Adipocyte (in vitro differentiated cells): Measurements from ENCODE around the gene DOHH.

Source experiments
- DNase-seq: peaks from one replicate; pipeline ENCODE4 v3.0.0-alpha.2; 2015; ENCODE audit warnings: low read depth
- H3K27me3 ChIP-seq: replicated peaks from 2 replicates; pipeline ENCODE4 v1.7.0; 2013; ENCODE audit warnings: mild to moderate bottlenecking, low read length, moderate library complexity; ENCODE audit not compliant: control insufficient read depth, insufficient read depth
- H3K36me3 ChIP-seq: 2 replicates; pipeline ENCODE4 v1.7.0; 2013; ENCODE audit warnings: low read length, mild to moderate bottlenecking, moderate library complexity; ENCODE audit not compliant: control insufficient read depth, insufficient read depth, severe bottlenecking
- H3K4me1 ChIP-seq: 2 replicates; pipeline ENCODE4 v1.7.0; 2013; ENCODE audit warnings: mild to moderate bottlenecking, low read length, moderate library complexity; ENCODE audit not compliant: control insufficient read depth, insufficient read depth
- H3K4me3 ChIP-seq: 2 replicates; pipeline ENCODE4 v1.7.0; 2013; ENCODE audit warnings: mild to moderate bottlenecking, low read length, moderate library complexity
- H3K9ac ChIP-seq: 2 replicates; pipeline ENCODE4 v1.7.0; 2013; ENCODE audit warnings: mild to moderate bottlenecking, low read length, moderate library complexity
- H3K9me3 ChIP-seq: 2 replicates; pipeline ENCODE4 v1.7.0; 2013; ENCODE audit warnings: mild to moderate bottlenecking, low read length, moderate library complexity; ENCODE audit not compliant: control insufficient read depth

Gene DOHH, protein sequence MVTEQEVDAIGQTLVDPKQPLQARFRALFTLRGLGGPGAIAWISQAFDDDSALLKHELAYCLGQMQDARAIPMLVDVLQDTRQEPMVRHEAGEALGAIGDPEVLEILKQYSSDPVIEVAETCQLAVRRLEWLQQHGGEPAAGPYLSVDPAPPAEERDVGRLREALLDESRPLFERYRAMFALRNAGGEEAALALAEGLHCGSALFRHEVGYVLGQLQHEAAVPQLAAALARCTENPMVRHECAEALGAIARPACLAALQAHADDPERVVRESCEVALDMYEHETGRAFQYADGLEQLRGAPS

DNA sequence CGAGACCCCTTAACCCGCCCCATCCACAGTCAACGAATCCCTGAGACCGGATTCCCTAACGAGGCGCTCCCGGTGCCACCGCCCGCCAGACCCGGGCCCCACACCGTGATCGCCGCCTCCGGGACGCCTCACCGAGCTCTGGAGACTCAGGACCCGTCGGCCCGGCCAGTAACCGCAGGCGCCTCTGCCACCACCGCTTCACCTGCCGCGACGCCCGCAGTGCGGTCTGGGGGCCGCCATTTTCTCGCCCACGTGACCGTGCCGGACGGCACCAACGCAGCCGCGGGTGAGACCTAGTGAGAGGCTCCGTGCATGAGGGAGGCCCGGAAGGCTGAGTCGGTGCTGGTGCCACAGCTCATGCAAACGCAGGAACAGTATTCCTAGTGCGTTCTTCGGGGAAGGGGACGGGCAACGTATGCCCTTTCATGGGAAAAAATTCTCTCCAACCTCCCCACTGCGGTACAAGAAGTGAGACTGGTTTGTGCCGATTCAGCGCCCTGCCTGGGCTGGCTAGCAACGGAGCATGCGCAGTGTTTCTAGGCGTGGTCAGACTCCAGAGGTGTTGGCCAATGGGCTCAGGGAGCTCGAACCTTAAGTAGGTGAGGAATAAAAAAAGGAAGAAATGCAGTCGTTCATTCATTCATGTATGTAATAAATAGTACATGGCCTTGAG is at the start of gene DOHH:
Gene DOHH, minus strand, starts transcription at position 246 of the 673 bp plus-strand sequence. CDS start 3,860 bp downstream, outside the sequence.
- Histone ChIP-seq H3K36me3 (peaks cover 8% of the 10 kb centered on the region), H3K9ac (peak within 1 kb of the TSS; percentile 99), H3K27me3 (no peaks in the 10 kb centered on the region), H3K4me3 (peak within 1 kb of the TSS; percentile 98), H3K4me1 (peaks cover 12% of the 10 kb centered on the region), H3K9me3 (no peaks in the 10 kb centered on the region)
- peak; percentile 98 for DNase-seq

DNA sequence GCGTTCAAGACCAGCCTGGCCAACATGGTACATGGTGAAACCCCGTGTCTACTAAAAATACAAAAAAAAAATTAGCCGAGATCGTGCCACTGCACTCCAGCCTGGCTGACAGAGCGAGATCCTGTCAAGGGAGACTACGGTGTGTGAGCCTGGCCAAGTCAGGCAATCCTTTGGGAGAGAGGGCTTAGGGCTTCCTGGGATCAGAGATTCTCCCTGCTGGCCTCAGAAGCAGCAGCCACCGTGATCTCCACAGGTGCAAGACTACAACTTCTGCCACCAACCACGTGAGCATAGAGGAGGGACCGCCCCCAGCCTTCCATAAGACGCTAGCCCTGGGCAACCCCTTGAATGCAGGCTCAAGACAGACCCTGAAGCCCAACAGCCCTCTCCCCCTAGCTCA is 49.3 kb upstream of the DOHH start:
- peaks cover 8% of the 10 kb centered on the region for H3K4me1 ChIP-seq
- no peak for DNase-seq

DNA sequence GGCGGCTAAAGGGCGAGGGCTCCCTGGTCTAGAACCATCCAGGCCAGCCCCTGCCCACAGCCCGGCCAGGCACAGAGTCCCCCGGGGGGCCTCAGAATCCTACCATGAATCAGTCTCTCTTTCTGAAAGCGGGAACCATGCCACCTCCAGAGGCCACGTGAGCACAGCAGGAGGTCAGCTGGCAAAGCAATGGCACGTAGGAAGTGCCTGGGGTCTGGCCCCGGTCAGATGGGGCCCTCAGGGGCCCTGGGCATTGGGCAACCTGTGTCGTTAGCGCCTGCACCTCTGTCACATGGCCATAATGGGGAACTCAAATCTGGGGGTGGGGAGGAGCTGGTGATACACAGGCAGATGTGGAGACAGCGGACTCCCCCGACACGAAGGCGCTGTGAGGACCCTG is 48.1 kb upstream of the DOHH start:
- DNase-seq: no peak

More for the DNA sequence above, 49.3 kb upstream of the DOHH start:
- Histone ChIP-seq H3K9me3 (no peaks in the 10 kb centered on the region), H3K36me3 (peaks cover 34% of the 10 kb centered on the region), H3K4me3 (no peak overlapping the region), H3K27me3 (no peaks in the 10 kb centered on the region), H3K9ac (no peak overlapping the region)

DNA sequence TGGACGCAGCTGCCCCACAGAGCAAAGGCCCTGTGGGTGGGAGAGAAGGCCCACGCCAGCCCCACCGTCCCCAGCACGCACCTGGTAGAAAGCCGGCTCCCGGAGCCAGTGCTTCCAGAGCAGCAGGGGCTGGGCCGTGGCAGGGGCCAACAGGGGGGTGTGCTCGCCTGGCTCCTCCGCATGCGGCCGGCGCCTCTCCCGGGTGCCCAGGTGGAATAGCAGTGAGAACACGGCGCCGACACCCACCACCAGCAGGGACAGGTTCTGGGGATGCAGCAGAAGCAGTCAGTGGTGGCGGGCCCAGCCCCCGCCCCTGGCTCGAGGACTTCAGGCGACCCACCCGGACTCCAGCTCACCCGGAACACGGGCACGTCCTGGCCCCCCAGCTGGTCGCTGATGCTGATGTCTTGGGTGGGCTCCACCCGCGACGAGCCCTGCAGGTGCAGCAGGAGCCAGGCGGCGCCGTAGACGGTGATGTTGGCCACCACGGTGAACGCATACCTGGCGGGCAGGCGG is 47.4 kb upstream of the DOHH start:
- Histone ChIP-seq H3K4me1 (peaks cover 4% of the 10 kb centered on the region), H3K9me3 (no peaks in the 10 kb centered on the region), H3K4me3 (no peak overlapping the region), H3K9ac (no peak overlapping the region), H3K36me3 (peaks cover 37% of the 10 kb centered on the region), H3K27me3 (no peaks in the 10 kb centered on the region)
- no peak for DNase-seq

More for the DNA sequence above, 48.1 kb upstream of the DOHH start:
- Histone ChIP-seq H3K4me3 (no peak overlapping the region), H3K27me3 (no peaks in the 10 kb centered on the region), H3K4me1 (peaks cover 8% of the 10 kb centered on the region), H3K9ac (no peak overlapping the region), H3K36me3 (peaks cover 37% of the 10 kb centered on the region), H3K9me3 (no peaks in the 10 kb centered on the region)

DNA sequence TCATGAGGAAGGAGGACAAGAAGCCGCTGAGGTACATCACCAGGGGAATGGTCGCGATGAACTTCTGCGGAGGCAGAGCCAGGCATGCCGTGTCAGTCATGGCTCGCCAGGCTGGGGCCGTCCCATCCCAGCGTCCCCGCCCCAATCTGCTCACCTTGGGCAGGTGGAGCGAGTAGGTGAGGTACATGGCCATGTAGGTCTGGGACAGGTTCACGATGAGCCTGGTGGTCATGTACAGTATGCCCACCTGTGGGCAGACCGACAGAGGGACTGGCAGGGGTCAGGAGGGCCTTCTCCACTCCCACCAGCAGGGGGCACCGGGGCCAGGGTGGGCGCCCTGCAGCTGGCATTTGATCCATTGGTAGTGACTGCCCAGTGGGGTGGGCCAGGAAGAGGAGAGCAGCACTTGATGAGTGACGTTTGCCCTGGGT is 46.8 kb upstream of the DOHH start:
- Histone ChIP-seq H3K36me3 (peaks cover 38% of the 10 kb centered on the region), H3K9ac (no peak overlapping the region), H3K4me3 (no peak overlapping the region), H3K4me1 (no peaks in the 10 kb centered on the region), H3K27me3 (no peaks in the 10 kb centered on the region), H3K9me3 (no peaks in the 10 kb centered on the region)
- peak; percentile 33 for DNase-seq

DNA sequence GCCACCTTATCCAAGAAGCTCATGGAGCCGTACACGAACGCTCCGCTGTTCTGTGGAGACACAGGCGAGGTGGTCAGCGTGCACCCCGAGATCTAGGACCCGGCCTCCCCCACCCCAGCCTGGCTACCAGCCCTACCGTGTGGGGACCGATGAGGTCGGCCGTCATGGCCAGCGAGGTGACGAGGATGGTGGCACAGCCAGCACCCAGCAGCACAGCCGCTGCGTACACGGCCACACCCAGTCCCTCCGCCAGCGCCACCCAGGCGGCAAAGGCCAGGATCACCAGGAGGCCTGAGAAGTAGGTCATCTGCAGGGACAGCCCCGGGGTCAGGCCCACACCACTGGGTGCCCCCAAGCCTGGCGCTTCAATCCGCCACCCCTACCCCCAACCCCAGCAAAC is 45.6 kb upstream of the DOHH start:
- Histone ChIP-seq H3K27me3 (no peaks in the 10 kb centered on the region), H3K36me3 (peaks cover 41% of the 10 kb centered on the region), H3K9ac (no peak overlapping the region), H3K4me3 (no peak overlapping the region), H3K4me1 (no peaks in the 10 kb centered on the region), H3K9me3 (no peaks in the 10 kb centered on the region)
- no peak for DNase-seq

DNA sequence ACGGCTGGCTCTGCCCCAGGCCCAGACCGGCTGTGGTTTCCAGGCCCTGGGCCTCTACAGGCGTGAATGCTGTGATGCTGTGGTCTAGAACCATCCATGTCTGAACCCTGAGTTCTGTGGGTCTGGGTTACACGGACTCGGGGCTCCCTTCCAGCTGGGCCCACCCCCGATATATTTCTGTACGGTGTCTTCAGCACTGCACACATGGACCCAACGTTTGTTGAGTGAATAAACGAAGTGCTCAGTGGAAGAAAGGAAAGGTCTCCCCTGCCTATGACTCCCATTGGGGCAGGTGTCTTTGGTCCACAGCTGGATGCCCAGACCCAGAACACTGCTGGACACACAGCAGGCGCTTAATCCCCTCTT is 45.2 kb upstream of the DOHH start:
- peaks cover 36% of the 10 kb centered on the region for H3K36me3 ChIP-seq
- DNase-seq: no peak
- no peaks in the 10 kb centered on the region for H3K9me3 ChIP-seq
- H3K9ac ChIP-seq: no peak overlapping the region
- no peaks in the 10 kb centered on the region for H3K27me3 ChIP-seq
- no peaks in the 10 kb centered on the region for H3K4me1 ChIP-seq
- no peak overlapping the region for H3K4me3 ChIP-seq

DNA sequence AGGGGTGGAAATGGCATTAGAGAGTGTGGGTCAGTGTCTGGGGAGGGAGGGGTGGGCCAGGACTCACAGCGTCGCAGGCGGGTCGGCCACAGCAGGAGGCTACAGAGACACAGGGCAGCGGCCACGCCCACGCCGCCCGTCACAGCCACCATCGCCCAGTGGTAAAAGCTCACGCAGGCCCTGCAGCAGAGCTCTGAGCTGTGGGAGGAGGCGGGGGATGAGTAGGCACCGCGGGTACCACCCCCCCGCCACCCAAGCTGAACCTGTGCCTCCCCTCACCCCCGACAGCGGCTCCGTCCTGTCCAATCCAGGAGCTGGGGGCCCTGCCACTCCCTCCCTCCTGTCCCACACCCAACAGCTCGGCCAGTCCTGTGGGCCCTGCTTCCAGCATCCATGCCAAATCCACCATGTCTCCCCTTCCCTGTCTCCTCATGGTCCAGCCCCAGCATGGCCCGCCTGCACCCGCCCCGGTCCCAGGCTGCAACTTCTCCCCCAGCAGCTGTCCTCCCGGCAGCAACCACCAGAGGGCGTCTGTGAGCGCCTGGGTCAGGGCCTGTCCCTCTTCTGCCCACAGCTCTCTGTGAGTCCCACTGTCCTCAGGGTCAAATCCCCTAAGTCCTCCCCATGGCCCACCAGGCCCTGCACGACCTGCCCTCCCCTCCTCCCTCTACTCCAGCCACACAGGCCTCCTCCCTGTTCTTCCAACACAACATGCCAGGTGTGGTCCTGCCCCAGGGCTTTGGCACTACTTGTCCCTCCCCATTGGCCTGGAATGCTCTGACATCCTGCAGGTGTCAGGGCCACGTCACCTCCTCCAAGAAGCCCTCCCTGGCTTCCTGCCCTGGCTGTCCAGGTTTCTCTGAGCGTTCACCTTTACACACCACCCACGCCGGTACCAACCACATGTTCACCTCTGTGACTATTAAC is 44.5 kb upstream of the DOHH start:
- peak; percentile 73 for DNase-seq
- Histone ChIP-seq H3K9me3 (no peaks in the 10 kb centered on the region), H3K4me1 (no peaks in the 10 kb centered on the region), H3K9ac (no peak overlapping the region), H3K27me3 (no peaks in the 10 kb centered on the region), H3K36me3 (peaks cover 35% of the 10 kb centered on the region), H3K4me3 (no peak overlapping the region)

DNA sequence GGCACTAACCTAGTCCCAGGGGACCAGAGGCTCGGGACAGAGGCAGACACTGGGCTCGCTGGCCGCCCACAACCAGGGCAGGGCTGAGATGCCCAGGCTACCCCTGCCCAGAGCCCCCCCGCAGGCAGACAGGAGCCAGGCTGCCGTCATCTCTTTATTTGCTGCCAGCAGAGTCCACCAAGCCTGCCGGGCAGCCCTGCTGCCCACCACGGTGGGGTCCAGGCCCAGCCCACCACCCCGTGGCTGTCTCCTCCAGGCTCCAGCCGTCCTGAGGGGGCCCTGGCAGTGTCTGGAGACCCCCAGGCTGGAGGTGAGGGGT is 43.5 kb upstream of the DOHH start:
- H3K9me3 ChIP-seq: no peaks in the 10 kb centered on the region
- H3K36me3 ChIP-seq: peaks cover 35% of the 10 kb centered on the region
- no peak overlapping the region for H3K4me3 ChIP-seq
- H3K4me1 ChIP-seq: no peaks in the 10 kb centered on the region
- no peak overlapping the region for H3K9ac ChIP-seq
- no peaks in the 10 kb centered on the region for H3K27me3 ChIP-seq
- no peak for DNase-seq

DNA sequence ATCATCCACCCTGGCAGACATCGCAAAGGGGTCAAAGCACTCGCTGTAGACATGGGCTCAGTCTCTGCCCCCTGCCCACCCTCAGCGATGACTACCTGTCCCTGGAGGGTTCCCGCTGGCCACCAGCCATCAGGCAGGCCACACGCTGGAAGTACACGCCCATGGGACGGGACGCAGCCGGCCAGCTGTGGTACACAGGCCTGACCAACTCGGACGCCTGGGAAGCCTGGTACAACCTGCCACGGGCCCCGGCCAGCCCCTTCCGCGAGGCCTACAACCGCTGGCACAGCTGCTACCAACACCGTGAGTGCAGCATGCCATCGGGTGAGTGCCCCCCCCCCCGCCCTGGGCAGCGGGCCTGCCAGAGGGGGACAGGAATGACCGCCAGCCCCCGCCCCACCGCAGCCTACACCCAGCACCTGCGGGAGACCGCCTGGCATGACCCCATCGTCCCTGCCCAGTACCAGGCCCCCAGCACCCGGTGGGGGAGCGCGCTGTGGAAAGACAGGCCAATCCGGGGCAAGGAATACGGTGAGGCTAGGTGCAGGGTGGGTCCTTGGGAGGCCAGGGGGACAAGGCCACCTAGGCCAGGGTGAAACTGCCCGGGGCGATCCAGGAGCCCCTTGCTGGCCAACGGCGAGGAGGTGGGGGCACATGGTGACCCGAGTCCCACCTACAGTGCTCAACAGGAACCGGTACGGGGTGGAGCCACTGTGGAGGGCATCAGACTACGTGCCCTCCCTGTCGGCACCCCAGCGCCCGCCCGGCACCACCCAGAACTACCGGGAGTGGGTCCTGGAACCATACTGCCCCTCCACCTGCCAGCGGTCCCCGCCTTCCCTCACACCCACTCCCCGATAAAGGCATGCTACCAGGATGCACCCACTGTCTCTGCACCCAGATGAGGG is 42.9 kb upstream of the DOHH start:
- Histone ChIP-seq H3K9me3 (no peaks in the 10 kb centered on the region), H3K9ac (no peak overlapping the region), H3K27me3 (no peaks in the 10 kb centered on the region), H3K36me3 (peaks cover 35% of the 10 kb centered on the region), H3K4me3 (no peak overlapping the region), H3K4me1 (no peaks in the 10 kb centered on the region)
- no peak for DNase-seq
